NCI-H1694 treated with DMSO at 0.1 percent for 48 hours (cell line): ENCODE results near the gene PNLIPRP1.

ENCODE experiments used
- DNase-seq: peaks from one replicate; lab custom pipeline; 2025; lab: John Stamatoyannopoulos, UW

PNLIPRP1 gene

GRCh38 chr10:116599991-116600390, 9.2 kb downstream of the PNLIPRP1 start:
- DNase-seq, result no peak

- no peak for DNase-seq
Observed at GRCh38 chr10:116602648-116603400, 12.1 kb downstream of the PNLIPRP1 start.

GRCh38 chr10:116606061-116606483, 15.3 kb downstream of the PNLIPRP1 start:
- no peak for DNase-seq

GRCh38 chr10:116607336-116607735, 16.6 kb downstream of the PNLIPRP1 start:
- no peak for DNase-seq

GRCh38 chr10:116608686-116609594, 18.2 kb downstream of the PNLIPRP1 start:
- no peak for DNase-seq

- no peak for DNase-seq
Observed at GRCh38 chr10:116610443-116611152, 19.8 kb downstream of the PNLIPRP1 start.

GRCh38 chr10:116611153-116611545, 20.4 kb downstream of the PNLIPRP1 start:
- no peak for DNase-seq

GRCh38 chr10:116612107-116612769, 21.5 kb downstream of the PNLIPRP1 start:
- no peak for DNase-seq

GRCh38 chr10:116613471-116613870, 22.7 kb downstream of the PNLIPRP1 start:
- DNase-seq, result no peak

GRCh38 chr10:116614796-116615195, 24.0 kb downstream of the PNLIPRP1 start:
- DNase-seq, result no peak

GRCh38 chr10:116615199-116615776, 24.5 kb downstream of the PNLIPRP1 start:
- no peak for DNase-seq

GRCh38 chr10:116620423-116621400, 30.0 kb downstream of the PNLIPRP1 start, which contains the start of gene PNLIPRP2:
Gene PNLIPRP2, plus strand, starts transcription at chr10:116620953.
- no peak for DNase-seq

- DNase-seq, result no peak
Observed at GRCh38 chr10:116621476-116621875, 30.7 kb downstream of the PNLIPRP1 start.

- no peak for DNase-seq
Observed at GRCh38 chr10:116621934-116622655, 31.3 kb downstream of the PNLIPRP1 start.

GRCh38 chr10:116625845-116626244, 35.1 kb downstream of the PNLIPRP1 start:
- no peak for DNase-seq

- DNase-seq, result no peak
Observed at GRCh38 chr10:116626815-116627214, 36.1 kb downstream of the PNLIPRP1 start.

- DNase-seq, result no peak
Observed at GRCh38 chr10:116627386-116627933, 36.7 kb downstream of the PNLIPRP1 start.

GRCh38 chr10:116629340-116629739, 38.6 kb downstream of the PNLIPRP1 start:
- DNase-seq, result no peak

- DNase-seq, result no peak
Observed at GRCh38 chr10:116630020-116630419, 39.3 kb downstream of the PNLIPRP1 start.
